HepG2 (cell line): Measurements from ENCODE around the gene PPP1R9B. TPM values are rescaled to one million over a fixed set of nuclear protein-coding genes. Genes with fewer than 3 reads are reported as not detected.

ENCODE experiments used
- DMAP1 ChIP-seq: IDR thresholded peaks from 2 replicates; pipeline ENCODE4 v1.6.1; 2016
- ERF ChIP-seq: IDR thresholded peaks from 2 replicates; pipeline ENCODE4 v1.6.1; 2018; ENCODE audit warnings: missing biosample characterization, missing genetic modification reagents
- GATAD1 ChIP-seq: IDR thresholded peaks from 2 replicates; pipeline ENCODE4 v1.6.1; 2016; ENCODE audit warnings: missing genetic modification reagents, missing compliant biosample characterization
- HDAC1 ChIP-seq: sonication (generic); formaldehyde crosslinking; IDR thresholded peaks from 2 replicates; pipeline ENCODE4 v1.5.1; 2020; ENCODE audit warnings: mild to moderate bottlenecking, missing genetic modification reagents
- HNF1B ChIP-seq: sonication (generic); formaldehyde crosslinking; IDR thresholded peaks from 2 replicates; pipeline ENCODE4 v1.5.1; 2020; ENCODE audit warnings: mild to moderate bottlenecking, moderate library complexity, missing genetic modification reagents
- KDM3A ChIP-seq: IDR thresholded peaks from 2 replicates; pipeline ENCODE4 v1.6.1; 2018; ENCODE audit warnings: low read depth, missing compliant biosample characterization
- MED8 ChIP-seq: sonication (generic); formaldehyde crosslinking; IDR thresholded peaks from 2 replicates; pipeline ENCODE4 v1.8.1; 2023; ENCODE audit warnings: mild to moderate bottlenecking, missing genetic modification reagents; ENCODE audit not compliant: insufficient replicate concordance
- MEF2D ChIP-seq: sonication (generic); formaldehyde crosslinking; IDR thresholded peaks from 2 replicates; pipeline ENCODE4 v1.5.1; 2020; ENCODE audit warnings: mild to moderate bottlenecking, missing genetic modification reagents
- MIER2 ChIP-seq: IDR thresholded peaks from 2 replicates; pipeline ENCODE4 v1.6.1; 2016; ENCODE audit warnings: missing biosample characterization, missing genetic modification reagents
- PHF20 ChIP-seq: sonication (generic); formaldehyde crosslinking; IDR thresholded peaks from 2 replicates; pipeline ENCODE4 v1.5.0; 2020; ENCODE audit warnings: mild to moderate bottlenecking, missing genetic modification reagents
- POLR2A ChIP-seq, 2 experiments: IDR thresholded peaks; 2 replicates each; pipeline ENCODE4 v1.6.1; 2011; ENCODE audit warnings: low read depth in 2 of 2, low read length in 2 of 2, mild to moderate bottlenecking in 1 of 2, moderate library complexity in 1 of 2; ENCODE audit not compliant: insufficient read depth in 1 of 2
- POLR2AphosphoS5 ChIP-seq: IDR thresholded peaks from 2 replicates; pipeline ENCODE4 v1.6.1; 2012; ENCODE audit warnings: low read depth, low read length
- PRPF4 ChIP-seq: fragments of 200-400 bp; formaldehyde crosslinking; IDR thresholded peaks from 2 replicates; pipeline ENCODE4 v1.6.1; 2016; ENCODE audit warnings: low read length, low read depth; ENCODE audit not compliant: poor library complexity, severe bottlenecking
- TSC22D2 ChIP-seq: sonication (generic); formaldehyde crosslinking; IDR thresholded peaks from 2 replicates; pipeline ENCODE4 v1.5.1; 2020; ENCODE audit warnings: missing genetic modification reagents, mild to moderate bottlenecking, borderline replicate concordance
- ZBED4 ChIP-seq: sonication (generic); formaldehyde crosslinking; IDR thresholded peaks from 2 replicates; pipeline ENCODE4 v1.4.0; 2020; ENCODE audit warnings: missing genetic modification reagents, borderline replicate concordance
- ZNF274 ChIP-seq: sonication (generic); formaldehyde crosslinking; IDR thresholded peaks from 2 replicates; pipeline ENCODE4 v1.5.1; 2020; ENCODE audit warnings: mild to moderate bottlenecking, missing genetic modification reagents
- ZNF678 ChIP-seq: sonication (generic); formaldehyde crosslinking; IDR thresholded peaks from 2 replicates; pipeline ENCODE4 v1.4.0; 2020; ENCODE audit warnings: mild to moderate bottlenecking, missing genetic modification reagents
- ZNF773 ChIP-seq: sonication (generic); formaldehyde crosslinking; IDR thresholded peaks from 2 replicates; pipeline ENCODE4 v1.4.0; 2020; ENCODE audit warnings: missing genetic modification reagents, borderline replicate concordance
- ZNF883 ChIP-seq: sonication (generic); formaldehyde crosslinking; IDR thresholded peaks from 2 replicates; pipeline ENCODE4 v1.5.1; 2020; ENCODE audit warnings: mild to moderate bottlenecking, missing genetic modification reagents; ENCODE audit errors: not compliant biosample characterization
- polyA plus RNA-seq, 8 experiments: library from polyadenylated mRNA; depleted of rRNA in 3 of 8; stranded (reverse) in 7 of 8; unstranded in 1 of 8; fragments of >200 nt; fragmentation: Illumina TruSeq in 4 of 8; extraction: Trizol in 4 of 8; gene quantifications; 2 replicates each; pipeline versions ENCODE4 v1.2.1 to v1.2.3, GENCODE V29; 2011 to 2016; ENCODE audit warnings: low read depth in 4 of 8, missing spikeins in 1 of 8, mixed read lengths in 1 of 8; ENCODE audit not compliant: insufficient read depth in 1 of 8
- total RNA-seq, 5 experiments: library from RNA; depleted of rRNA; stranded (reverse); fragments of >200 nt; fragmentation: Illumina TruSeq; extraction: Trizol; gene quantifications; 2 replicates each; pipeline ENCODE4 v1.2.3, GENCODE V29; 2016; ENCODE audit warnings: low read depth in 1 of 5
- TF ChIP-seq, protein P1 (sequence below): sonication (generic); formaldehyde crosslinking; IDR thresholded peaks from 2 replicates; pipeline ENCODE4 v1.8.0; 2022; ENCODE audit warnings: low read depth, missing genetic modification reagents
- TF ChIP-seq, protein P2 (sequence below): IDR thresholded peaks from 2 replicates; pipeline ENCODE4 v1.6.1; 2016; ENCODE audit warnings: mild to moderate bottlenecking

The PPP1R9B gene
- total and polyA plus RNA-seq, 2 of the 13 experiments (the other 11 are each of a cell fraction or from before 2014, with no cell fraction given) = 9.4 to 15.8 TPM

DNA sequence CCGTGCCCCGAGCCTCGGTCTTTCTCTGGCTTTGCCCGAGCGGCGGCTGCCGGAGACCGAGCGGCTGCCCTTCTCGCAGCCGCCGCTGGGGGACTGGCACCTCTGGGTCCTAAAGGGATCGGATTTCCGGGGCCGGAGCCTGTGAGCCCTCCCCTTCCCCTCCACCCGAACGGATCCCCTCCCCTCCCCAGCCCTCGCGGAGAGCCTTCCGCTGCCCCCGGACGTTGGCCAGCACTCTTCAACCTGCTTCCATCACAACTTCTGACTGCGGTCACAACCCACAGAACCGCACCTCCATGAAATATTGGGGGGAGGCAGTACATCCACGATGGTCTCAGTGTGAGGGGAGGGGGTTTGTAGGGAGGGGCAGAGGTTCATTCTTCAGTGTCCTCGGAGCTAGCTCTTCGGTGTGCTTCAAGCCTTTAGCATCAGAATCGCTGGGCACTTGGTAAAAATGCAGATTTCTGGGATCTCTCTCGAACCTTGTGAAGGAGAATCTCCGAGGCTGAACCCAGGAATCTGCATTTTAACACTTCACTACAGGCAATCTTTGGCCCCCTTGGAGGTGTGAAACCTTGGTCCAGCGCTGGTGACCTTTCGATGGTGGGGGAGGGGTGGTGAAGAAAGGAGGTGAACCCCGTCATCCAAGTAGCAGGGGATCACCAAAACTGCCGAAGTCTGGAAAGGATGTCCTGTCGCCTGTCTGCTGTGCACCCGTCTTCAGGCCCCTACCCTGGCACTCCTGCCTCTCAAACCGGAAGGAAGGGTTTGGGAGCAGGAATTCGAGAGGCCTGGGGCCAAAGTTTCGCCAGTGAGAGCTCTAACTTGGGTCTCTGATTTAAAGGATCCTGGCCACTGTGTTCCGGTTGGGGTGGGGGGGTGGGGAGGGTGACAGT lies 812 bp upstream of the PPP1R9B start (continued):
- TF ChIP-seq ZBED4 (CRISPR knock-in tag) = 0 out of 2 replicates have a peak, but pooled peaks have one; percentile 17
- no peak for TF ChIP-seq MEF2D (CRISPR knock-in tag)
- TF ChIP-seq PRPF4 = no peak
- TF ChIP-seq DMAP1 = peak; percentile 55; the same call in 1 of the 2 replicates
- TF ChIP-seq MED8 (CRISPR knock-in tag) = peak; percentile 32
- no peak for TF ChIP-seq ZNF773 (CRISPR knock-in tag)
- TF ChIP-seq ERF (CRISPR knock-in tag) = peak; percentile 42; the same call in 1 of the 2 replicates
- peak; percentile 75; the same call in 1 of the 2 replicates for TF ChIP-seq KDM3A
- 0 out of 2 replicates have a peak, but pooled peaks have one; percentile 16 for TF ChIP-seq GATAD1 (CRISPR knock-in tag)
- no peak for TF ChIP-seq POLR2AphosphoS5
- TF ChIP-seq ZNF274 (CRISPR knock-in tag) = no peak
- peak; percentile 39; the same call in 1 of the 2 replicates for TF ChIP-seq HDAC1 (CRISPR knock-in tag)
- TF ChIP-seq, protein P1, sequence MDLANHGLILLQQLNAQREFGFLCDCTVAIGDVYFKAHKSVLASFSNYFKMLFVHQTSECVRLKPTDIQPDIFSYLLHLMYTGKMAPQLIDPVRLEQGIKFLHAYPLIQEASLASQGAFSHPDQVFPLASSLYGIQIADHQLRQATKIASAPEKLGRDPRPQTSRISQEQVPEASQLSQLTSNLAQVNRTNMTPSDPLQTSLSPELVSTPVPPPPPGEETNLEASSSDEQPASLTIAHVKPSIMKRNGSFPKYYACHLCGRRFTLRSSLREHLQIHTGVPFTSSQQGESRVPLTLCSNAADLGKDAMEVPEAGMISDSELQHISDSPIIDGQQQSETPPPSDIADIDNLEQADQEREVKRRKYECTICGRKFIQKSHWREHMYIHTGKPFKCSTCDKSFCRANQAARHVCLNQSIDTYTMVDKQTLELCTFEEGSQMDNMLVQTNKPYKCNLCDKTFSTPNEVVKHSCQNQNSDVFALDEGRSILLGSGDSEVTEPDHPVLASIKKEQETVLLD (CRISPR knock-in tag) = no peak
- 0 out of 4 replicates have a peak, but pooled peaks of 1 of the 2 experiments have one; percentile 5 for TF ChIP-seq POLR2A (IDR thresholded peaks at IDR 0.05; ENCODE audit: insufficient read depth in 1 of 2, low read depth in 2 of 2, low read length in 2 of 2)
- TF ChIP-seq ZNF678 (CRISPR knock-in tag) = peak; percentile 15; the same call in 1 of the 2 replicates
- no peak for TF ChIP-seq ZNF883 (CRISPR knock-in tag)
- 0 out of 2 replicates have a peak, but pooled peaks have one; percentile 42 for TF ChIP-seq HNF1B
- peak; percentile 35; the same call in 1 of the 2 replicates for TF ChIP-seq PHF20 (CRISPR knock-in tag)
- TF ChIP-seq, protein P2, sequence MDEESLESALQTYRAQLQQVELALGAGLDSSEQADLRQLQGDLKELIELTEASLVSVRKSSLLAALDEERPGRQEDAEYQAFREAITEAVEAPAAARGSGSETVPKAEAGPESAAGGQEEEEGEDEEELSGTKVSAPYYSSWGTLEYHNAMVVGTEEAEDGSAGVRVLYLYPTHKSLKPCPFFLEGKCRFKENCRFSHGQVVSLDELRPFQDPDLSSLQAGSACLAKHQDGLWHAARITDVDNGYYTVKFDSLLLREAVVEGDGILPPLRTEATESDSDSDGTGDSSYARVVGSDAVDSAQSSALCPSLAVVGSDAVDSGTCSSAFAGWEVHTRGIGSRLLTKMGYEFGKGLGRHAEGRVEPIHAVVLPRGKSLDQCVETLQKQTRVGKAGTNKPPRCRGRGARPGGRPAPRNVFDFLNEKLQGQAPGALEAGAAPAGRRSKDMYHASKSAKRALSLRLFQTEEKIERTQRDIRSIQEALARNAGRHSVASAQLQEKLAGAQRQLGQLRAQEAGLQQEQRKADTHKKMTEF (CRISPR knock-in tag) = 0 out of 2 replicates have a peak, but pooled peaks have one; percentile 47
- peak; percentile 52; the same call in 1 of the 2 replicates for TF ChIP-seq TSC22D2
- TF ChIP-seq MIER2 (CRISPR knock-in tag) = no peak
